HG03520 (cell line): ENCODE data around the gene FBN3.

Experiments
- ATAC-seq: cut with Tn5 transposase; IDR thresholded peaks from one replicate; pipeline ENCODE4 v1.9.1; 2021; ENCODE audit warnings: mild to moderate bottlenecking, moderate library complexity; ENCODE audit not compliant: unreplicated experiment

The FBN3 gene

GRCh38 chr19:8148410-8149260 is 757 bp downstream of the FBN3 start:
- no peak for ATAC-seq

- ATAC-seq = no peak
Observed at GRCh38 chr19:8148088-8148409, 1.3 kb downstream of the FBN3 start.

GRCh38 chr19:8147582-8147978 is 1.8 kb downstream of the FBN3 start:
- ATAC-seq = no peak

GRCh38 chr19:8146877-8147581 is 2.4 kb downstream of the FBN3 start:
- ATAC-seq = no peak

- ATAC-seq = no peak
Observed at GRCh38 chr19:8144273-8144995, 5.0 kb downstream of the FBN3 start.

GRCh38 chr19:8143041-8143440 is 6.4 kb downstream of the FBN3 start:
- ATAC-seq = no peak

GRCh38 chr19:8142513-8142900 is 6.9 kb downstream of the FBN3 start:
- no peak for ATAC-seq

- ATAC-seq = no peak
Observed at GRCh38 chr19:8141726-8142512, 7.5 kb downstream of the FBN3 start.

GRCh38 chr19:8138201-8138600 is 11.2 kb downstream of the FBN3 start:
- ATAC-seq = no peak

- ATAC-seq = no peak
Observed at GRCh38 chr19:8137425-8137824, 12.0 kb downstream of the FBN3 start.

GRCh38 chr19:8135946-8136618 is 13.3 kb downstream of the FBN3 start:
- ATAC-seq = no peak

- no peak for ATAC-seq
Observed at GRCh38 chr19:8132858-8133458, 16.4 kb downstream of the FBN3 start.

- ATAC-seq = no peak
Observed at GRCh38 chr19:8131517-8131916, 17.9 kb downstream of the FBN3 start.

GRCh38 chr19:8129061-8129618 is 20.3 kb downstream of the FBN3 start:
- ATAC-seq = no peak

GRCh38 chr19:8128551-8128950 is 20.8 kb downstream of the FBN3 start:
- no peak for ATAC-seq

GRCh38 chr19:8127311-8127710 is 22.1 kb downstream of the FBN3 start:
- no peak for ATAC-seq

- no peak for ATAC-seq
Observed at GRCh38 chr19:8126511-8126910, 22.9 kb downstream of the FBN3 start.

GRCh38 chr19:8126008-8126407 is 23.4 kb downstream of the FBN3 start:
- ATAC-seq = no peak

GRCh38 chr19:8123683-8124082 is 25.7 kb downstream of the FBN3 start:
- ATAC-seq = no peak
